Measurements from ENCODE around the gene RASL10B.

The RASL10B gene

GRCh38 chr17:35740997-35741931 is 9.8 kb downstream of the RASL10B start:
- Histone ChIP-seq H3K79me2 (no peaks in the 10 kb centered on the region), H3K9ac (no peak overlapping the region), H2AFZ (peak overlapping the region; percentile 43), H3K4me3 (ENCODE audit: low read depth, low read length) (no peak overlapping the region), H3K27ac (no peak overlapping the region), H3K27me3 (ENCODE audit: control insufficient read depth, insufficient read depth, low read length) (peaks cover 4% of the 10 kb centered on the region), H3K4me2 (ENCODE audit: low read length) (no peak overlapping the region), H3K4me1 (no peaks in the 10 kb centered on the region), H3K9me3 (ENCODE audit: control insufficient read depth, low read length) (no peaks in the 10 kb centered on the region), H3K36me3 (ENCODE audit: control insufficient read depth, insufficient read depth, low read length) (no peaks in the 10 kb centered on the region)
- TF ChIP-seq CTCF (IDR thresholded peaks at IDR 0.05), result no peak

- no peak overlapping the region for H3K4me3 ChIP-seq (ENCODE audit: low read depth, low read length)
- no peaks in the 10 kb centered on the region for H3K79me2 ChIP-seq
- peaks cover 4% of the 10 kb centered on the region for H3K27me3 ChIP-seq (ENCODE audit: control insufficient read depth, insufficient read depth, low read length)
- no peak overlapping the region for H3K9ac ChIP-seq
- no peaks in the 10 kb centered on the region for H3K4me1 ChIP-seq
- H3K4me2 ChIP-seq (ENCODE audit: low read length), result no peak overlapping the region
- no peak overlapping the region for H3K27ac ChIP-seq
- no peak overlapping the region for H2AFZ ChIP-seq
- H3K36me3 ChIP-seq (ENCODE audit: control insufficient read depth, insufficient read depth, low read length), result no peaks in the 10 kb centered on the region
- no peaks in the 10 kb centered on the region for H3K9me3 ChIP-seq (ENCODE audit: control insufficient read depth, low read length)
- TF ChIP-seq CTCF (IDR thresholded peaks at IDR 0.05), result no peak
These were observed 11.1 kb downstream of the RASL10B start for GRCh38 chr17:35742496-35742895.

- H3K4me1 ChIP-seq, result peaks cover 5% of the 10 kb centered on the region
- H3K4me3 ChIP-seq (ENCODE audit: low read depth, low read length), result no peak overlapping the region
- no peak overlapping the region for H2AFZ ChIP-seq
- no peaks in the 10 kb centered on the region for H3K9me3 ChIP-seq (ENCODE audit: control insufficient read depth, low read length)
- no peak overlapping the region for H3K9ac ChIP-seq
- no peak overlapping the region for H3K4me2 ChIP-seq (ENCODE audit: low read length)
- H3K27me3 ChIP-seq (ENCODE audit: control insufficient read depth, insufficient read depth, low read length), result peaks cover 4% of the 10 kb centered on the region
- TF ChIP-seq CTCF (IDR thresholded peaks at IDR 0.05), result no peak
- no peaks in the 10 kb centered on the region for H3K36me3 ChIP-seq (ENCODE audit: control insufficient read depth, insufficient read depth, low read length)
- H3K27ac ChIP-seq, result no peak overlapping the region
- no peaks in the 10 kb centered on the region for H3K79me2 ChIP-seq
These were observed 11.5 kb downstream of the RASL10B start for GRCh38 chr17:35742896-35743477.

GRCh38 chr17:35743626-35744328 is 12.3 kb downstream of the RASL10B start:
- H3K36me3 ChIP-seq (ENCODE audit: control insufficient read depth, insufficient read depth, low read length), result no peaks in the 10 kb centered on the region
- no peak overlapping the region for H3K9ac ChIP-seq
- H3K79me2 ChIP-seq, result no peaks in the 10 kb centered on the region
- no peaks in the 10 kb centered on the region for H3K9me3 ChIP-seq (ENCODE audit: control insufficient read depth, low read length)
- H2AFZ ChIP-seq, result no peak overlapping the region
- no peak overlapping the region for H3K4me3 ChIP-seq (ENCODE audit: low read depth, low read length)
- no peak overlapping the region for H3K4me2 ChIP-seq (ENCODE audit: low read length)
- no peak overlapping the region for H3K27ac ChIP-seq
- H3K4me1 ChIP-seq, result peaks cover 12% of the 10 kb centered on the region
- no peak for TF ChIP-seq CTCF (IDR thresholded peaks at IDR 0.05)
- H3K27me3 ChIP-seq (ENCODE audit: control insufficient read depth, insufficient read depth, low read length), result peaks cover 4% of the 10 kb centered on the region
